ENCODE measurements around the gene DNAI4.
"Not testable (repeated sequence)": the region's sequence is repeated elsewhere in the genome, so short reads cannot be mapped to it uniquely, and the experiment has no call there.

DNAI4 gene

DNA sequence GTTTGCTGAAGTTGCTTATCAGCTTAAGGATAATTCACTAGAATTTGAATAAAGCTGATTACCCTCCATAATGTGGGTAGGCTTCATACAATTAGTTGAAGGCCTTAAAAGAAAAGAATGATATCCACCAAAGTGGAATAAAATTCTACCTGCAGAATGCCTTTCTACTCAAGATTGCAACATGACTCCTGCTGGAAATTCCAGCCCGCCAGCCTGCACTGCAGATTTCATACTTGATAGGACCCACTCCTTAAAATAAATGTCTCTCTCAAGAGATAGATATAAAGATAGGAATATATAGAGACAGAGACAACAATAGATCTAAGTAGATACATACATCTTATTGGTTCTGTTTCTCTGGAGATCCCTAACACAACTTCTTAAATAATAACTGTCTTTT lies 99.9 kb downstream of the DNAI4 start:
- DNase-seq: no peak

DNA sequence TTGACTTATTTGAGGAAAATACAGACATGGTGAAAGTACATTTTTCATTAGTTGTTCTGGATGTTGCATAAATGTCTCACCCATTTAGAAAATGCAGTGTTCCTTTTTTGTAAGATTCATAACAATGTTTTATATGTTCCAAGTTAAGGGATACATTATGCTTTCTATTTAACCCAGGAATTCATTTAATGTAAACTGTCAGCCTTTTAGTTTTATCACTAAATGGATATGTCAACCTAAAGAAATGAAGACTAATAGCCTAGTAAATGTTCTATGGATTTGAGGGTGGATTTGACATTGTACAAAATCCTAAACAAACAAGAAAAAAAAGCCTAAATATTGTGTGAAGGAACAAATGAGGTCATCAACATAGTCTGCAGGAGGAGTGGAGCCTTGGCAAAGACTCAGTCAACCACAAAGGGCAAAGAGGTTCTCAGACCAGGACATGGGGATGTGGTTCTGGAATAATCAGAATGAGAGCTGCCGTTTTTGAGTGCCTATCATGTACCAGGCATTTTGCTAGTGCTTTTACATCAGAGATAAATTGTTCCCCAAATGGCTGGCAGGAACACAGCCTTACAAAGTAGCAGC lies 114.8 kb downstream of the DNAI4 start:
- DNase-seq: no peak

DNA sequence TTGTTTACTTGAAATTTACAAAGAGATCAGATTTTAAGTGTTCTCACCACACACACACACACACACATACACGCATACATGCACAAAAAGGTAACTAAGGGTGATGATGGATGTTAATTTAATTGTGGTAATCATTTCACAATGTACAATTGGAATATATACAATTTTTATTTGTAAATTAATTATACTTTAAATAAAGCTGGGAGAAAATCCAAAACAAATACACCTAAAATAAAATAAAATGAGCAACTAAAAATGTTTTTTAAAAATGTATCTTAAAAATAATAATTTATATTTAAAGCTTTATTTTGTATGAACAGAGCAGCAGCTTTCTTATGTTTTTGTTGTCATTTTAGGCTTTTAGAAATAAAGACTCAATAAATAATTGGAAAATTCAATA lies 115.4 kb downstream of the DNAI4 start:
- DNase-seq: no peak

- DNase-seq: not testable (repeated sequence)
These were observed 128.8 kb downstream of the DNAI4 start for GRCh38 chr1:66795839-66796238.

DNA sequence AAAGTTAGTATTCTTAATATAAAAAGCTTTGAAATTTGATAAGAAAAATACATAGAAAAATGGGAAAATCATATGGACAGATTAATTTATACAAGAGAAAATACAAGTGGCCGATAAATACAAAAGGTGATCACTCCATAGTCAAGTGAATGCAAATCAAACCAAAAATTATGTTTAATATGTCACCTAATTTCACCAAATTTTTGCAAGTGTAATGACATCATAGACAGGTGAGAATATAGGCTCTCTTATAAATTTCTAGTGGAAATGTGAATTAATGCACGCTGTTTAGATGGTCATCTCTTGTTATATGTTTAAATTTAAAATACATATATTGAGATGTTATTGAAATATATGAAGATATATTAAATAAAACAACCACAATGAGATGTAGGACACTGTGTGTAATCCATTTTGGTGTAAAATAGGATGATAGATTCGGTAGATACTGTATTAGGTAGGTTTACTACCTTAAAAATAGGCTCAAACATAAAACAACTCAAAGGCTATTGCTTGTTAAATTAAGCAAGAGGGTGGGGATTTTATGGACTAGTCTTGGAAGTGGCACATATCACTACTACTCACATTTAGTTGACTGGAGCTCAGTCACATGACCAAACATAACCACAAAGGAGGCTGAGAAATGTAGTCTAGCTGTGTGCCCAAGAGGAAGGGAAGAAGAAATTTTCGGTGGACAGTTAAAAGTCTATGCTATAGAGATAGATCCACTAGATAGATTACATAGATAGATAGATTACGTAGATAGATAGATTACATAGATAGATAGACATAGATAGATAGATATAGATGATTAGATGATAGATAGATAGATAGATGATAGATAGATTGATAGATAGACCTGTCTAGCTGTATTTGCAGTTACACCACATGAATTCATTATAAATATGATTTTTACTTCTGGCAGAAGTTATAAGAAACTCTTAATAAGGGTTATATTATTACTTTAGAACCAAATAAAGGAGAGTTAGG lies 132.7 kb downstream of the DNAI4 start:
- DNase-seq: no peak

- DNase-seq: no peak
These were observed 136.3 kb downstream of the DNAI4 start for GRCh38 chr1:66788231-66788939.

- no peak for DNase-seq
These were observed 137.0 kb downstream of the DNAI4 start for GRCh38 chr1:66787641-66788040.

DNA sequence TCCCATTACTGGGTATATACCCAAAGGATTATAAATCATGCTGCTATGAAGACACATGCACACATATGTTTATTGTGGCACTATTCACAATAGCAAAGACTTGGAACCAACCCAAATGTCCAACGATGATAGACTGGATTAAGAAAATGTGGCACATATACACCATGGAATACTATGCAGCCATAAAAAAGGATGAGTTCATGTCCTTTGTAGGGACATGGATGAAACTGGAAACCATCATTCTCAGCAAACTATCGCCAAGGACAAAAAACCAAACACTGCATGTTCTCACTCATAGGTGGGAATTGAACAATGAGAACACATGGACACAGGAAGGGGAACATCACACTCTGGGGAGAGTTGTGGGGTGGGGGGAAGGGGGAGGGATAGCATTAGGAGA lies 138.9 kb downstream of the DNAI4 start:
- DNase-seq: not testable (repeated sequence)

DNA sequence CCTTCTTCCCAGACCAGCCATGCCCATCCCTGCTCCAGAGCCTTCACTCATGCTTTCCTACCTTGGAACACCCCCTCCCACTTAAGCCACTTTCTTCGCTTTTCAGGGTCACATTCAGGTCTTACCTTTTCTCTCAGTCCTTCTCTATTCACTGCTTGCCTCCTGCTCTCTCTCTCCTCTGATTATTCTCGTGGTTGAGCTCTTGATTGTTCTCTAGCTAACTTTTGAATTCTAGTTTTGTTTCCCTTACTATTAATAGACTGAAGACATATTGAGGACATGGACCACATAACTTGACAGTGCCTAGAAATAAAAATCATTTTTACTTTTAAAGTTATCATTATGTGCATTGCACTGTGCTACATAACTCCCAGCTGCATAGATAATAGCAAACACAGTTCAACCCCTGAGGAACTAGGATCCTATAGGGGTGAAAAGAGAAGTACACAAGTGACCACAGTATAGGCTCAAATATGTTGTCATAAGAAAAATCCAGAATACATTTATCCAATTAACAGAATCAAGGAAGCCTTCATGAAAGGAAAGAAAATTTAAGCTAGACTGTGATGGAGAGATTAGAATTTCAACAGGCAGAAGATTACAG lies 145.1 kb downstream of the DNAI4 start:
- no peak for DNase-seq

DNA sequence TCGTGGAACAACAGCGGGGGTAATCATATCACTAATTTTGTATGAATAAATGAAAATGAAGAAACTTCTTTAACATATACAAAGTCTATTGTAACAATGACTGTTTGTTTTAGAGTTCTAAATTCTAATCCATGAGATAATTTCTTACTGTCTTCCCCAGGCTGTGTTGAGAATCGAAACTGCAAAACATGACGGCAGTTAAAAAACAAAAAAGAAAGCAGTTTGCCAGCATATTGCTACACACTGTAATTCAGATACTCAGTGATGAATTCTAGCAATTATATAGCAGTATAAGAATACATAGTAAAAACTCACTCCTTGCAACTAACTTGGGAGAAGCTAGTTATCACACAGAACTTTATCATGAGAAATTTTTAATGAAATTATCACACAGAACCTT lies 145.7 kb downstream of the DNAI4 start:
- DNase-seq: no peak

GRCh38 chr1:66778266-66778665 lies 146.4 kb downstream of the DNAI4 start:
- DNase-seq: peak; percentile 93

DNA sequence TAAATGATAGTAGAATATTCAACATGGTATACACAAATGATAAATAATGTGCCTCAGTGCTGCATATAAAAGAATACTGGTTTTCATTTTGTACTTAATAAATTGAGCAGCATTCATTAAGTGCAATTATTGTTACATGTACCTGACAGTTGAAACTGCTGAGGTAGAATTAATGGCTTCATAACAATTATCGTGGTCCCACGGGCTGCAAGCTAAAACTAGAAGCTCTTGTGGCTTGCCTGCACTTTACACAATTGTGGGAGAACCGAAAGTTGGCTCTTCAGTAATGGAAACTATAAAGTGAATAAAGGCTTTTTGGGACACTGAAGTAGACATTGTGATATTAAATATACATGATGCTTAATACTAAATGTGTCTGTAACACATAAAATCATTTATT lies 146.8 kb downstream of the DNAI4 start:
- DNase-seq: peak; percentile 73

DNA sequence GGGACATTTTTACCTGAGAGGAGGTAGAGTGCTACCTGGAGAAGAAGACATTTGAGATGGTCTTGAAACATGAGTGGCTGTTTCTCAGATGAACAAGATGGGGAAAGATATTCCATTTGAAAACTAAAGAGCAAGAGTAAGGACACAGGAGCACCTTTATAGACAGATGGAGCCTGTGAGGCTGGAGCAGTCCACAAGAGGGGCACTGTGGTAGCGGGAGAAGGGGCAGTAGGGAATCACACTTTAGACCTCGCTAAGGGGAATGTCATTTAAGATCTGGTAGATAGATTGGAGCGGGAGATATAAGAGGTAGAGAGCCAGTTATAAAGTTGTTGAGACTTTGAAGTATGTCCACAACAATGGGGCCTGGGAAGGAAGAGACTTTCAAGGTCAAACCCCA lies 149.0 kb downstream of the DNAI4 start:
- no peak for DNase-seq

GRCh38 chr1:66774438-66774837 lies 150.2 kb downstream of the DNAI4 start:
- no peak for DNase-seq

DNA sequence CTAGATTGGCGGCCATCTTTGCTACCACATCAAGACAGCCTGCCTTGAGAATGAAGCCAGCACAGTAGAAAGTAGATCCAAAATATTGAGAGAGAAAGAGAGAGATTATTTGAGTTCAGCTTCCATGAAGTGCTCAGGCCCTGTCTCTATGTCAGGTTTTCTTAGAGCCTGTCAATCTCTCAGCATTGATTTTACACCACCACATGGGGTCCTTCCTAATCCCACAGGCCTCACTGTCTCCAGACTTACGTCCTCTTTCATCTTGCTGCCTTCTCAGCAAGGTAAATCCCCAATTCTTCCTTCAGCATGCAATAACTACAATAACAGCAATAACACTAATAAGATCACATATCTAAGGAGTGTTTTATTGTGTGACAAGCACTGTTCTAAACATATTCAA lies 151.4 kb downstream of the DNAI4 start:
- no peak for DNase-seq

DNA sequence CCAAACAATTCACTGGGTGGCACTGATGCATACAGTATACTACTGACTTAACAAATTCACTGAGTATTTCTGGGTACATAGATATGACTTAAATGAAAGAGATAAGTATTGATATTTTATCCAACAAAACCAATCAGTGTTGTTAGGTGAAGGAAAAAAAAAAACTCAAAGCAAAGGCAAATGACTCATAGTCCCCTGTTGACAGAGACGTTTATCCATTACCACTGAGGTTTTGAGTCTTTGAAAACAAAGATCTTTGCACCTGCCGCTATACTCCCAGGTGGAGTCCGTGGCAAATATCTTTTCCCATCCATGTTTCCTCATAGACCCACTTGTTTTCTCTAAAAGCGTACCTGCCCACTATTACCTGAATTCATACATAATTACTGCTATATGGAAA lies 154.0 kb downstream of the DNAI4 start:
- no peak for DNase-seq

DNA sequence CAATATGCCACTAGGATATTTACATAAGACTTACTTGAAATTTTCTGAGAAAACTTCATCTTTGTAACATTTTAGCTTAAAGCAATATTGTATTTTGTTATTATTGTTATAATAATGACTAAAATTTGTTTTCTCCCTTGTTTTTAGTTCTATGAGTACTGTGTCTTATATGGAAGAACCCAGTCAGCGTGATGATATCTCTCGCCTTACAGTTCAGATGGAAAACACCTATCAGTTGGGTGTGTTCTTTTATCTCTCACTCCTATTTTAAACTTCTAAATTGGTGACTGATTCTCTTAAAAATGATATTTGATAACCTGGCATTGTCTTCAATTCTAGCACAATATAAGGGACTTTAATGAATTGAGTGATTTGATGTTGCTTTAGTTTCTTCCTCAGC lies 154.4 kb downstream of the DNAI4 start:
- no peak for DNase-seq

DNA sequence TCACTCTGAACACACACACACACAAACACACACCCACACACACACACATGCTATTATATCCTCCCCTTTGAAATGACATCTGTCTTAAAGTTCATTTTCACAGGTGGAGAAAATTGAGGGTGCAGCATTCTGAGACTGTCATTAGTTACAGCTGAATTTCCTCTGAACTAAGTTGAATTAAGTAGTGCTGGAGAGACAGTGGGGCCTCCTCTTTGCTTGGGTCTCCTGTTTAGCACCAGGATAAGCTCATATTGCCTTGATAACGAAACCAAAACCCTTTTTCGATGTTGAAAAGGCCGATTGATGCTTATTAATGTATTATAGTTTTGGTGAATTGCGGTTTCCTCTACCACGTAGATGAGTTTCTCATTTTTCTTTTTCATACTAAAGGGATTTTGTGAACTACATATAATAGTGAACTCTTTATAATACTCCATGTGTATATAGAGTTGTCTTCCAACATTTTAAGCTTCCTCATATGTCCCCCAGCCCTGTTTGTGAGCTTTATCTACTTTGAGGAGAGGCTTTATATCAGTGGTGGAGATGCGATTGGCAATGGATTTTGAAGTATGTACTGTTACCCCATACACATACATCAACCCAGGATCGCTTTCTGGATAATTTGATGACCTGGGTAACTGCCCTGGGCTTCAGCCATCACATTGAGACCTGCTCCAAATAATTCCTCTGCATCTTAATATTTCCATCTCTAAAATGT lies 155.0 kb downstream of the DNAI4 start:
- DNase-seq: no peak

DNA sequence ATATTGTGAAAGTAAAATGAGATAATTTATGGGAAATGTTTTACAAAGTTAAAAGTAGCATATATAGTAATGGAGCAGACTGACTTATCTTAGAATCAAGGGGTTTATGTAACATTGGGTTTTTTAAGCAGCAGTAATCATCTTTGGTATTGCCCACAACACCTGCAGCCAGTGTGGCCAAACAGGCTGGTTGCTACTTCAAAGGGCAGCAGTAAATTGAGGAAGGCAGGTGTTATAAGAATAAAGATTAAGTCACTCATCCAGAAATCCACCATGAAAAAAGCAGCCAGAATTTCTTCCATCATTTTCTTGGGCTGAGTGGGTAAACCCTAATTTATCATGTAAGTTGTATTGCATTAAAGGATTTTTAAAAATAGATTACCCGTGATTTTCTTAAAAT lies 155.7 kb downstream of the DNAI4 start:
- DNase-seq: no peak

GRCh38 chr1:66767626-66768025 lies 157.0 kb downstream of the DNAI4 start:
- DNase-seq: no peak

DNA sequence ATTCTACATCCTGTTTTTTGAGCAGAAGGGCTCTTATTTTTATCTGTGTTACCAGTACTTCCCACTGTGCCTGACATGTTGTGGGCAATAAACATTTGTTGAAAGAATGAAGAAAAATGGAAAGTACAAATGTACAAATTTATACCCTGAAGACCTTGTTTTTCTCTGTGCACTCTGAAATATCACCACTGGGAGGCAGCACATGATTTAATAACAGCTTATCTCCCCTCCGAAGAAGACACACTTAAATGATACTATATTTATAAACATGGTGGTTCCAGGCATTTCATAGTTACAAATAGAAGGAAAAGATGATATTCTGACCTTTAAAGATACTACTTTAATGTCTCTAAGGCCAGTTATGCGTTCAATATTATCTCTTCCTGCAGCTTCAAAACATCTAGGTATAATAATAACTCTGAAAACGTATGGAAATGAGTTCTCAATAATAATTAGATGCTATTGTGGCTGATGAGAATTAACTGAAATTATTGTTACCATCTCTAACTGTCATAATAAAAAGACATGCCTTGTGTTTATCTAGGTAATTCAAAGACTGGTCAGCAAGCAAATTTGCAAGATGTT lies 159.6 kb downstream of the DNAI4 start:
- DNase-seq: peak; percentile 44

Measured in NCI-H748 treated with DMSO at 0.1 percent for 48 hours (cell line).